Limb (tissue), 2 donors: ENCODE results near the gene TAX1BP3.

Source experiments
- DNase-seq, 2 donors: peaks; one replicate each; pipeline ENCODE4 v3.0.0-alpha.2; 2016; ENCODE audit errors: extremely low spot score in 2 of 2

The TAX1BP3 gene

GRCh38 chr17:3627769-3628167 lies 40.6 kb downstream of the TAX1BP3 start:
- DNase-seq = no peak

- no peak for DNase-seq
These were observed 41.3 kb downstream of the TAX1BP3 start for GRCh38 chr17:3626831-3627768.

- DNase-seq = no peak
These were observed 45.3 kb downstream of the TAX1BP3 start for GRCh38 chr17:3622977-3623594.

- DNase-seq = no peak
These were observed 47.1 kb downstream of the TAX1BP3 start for GRCh38 chr17:3621146-3621720.

- no peak for DNase-seq
These were observed 53.1 kb downstream of the TAX1BP3 start for GRCh38 chr17:3615160-3615870.

- DNase-seq = no peak
These were observed 55.3 kb downstream of the TAX1BP3 start for GRCh38 chr17:3613124-3613523.
